ENCODE results near the gene KRT5. TPM values are rescaled to one million over a fixed set of nuclear protein-coding genes. Genes with fewer than 3 reads are reported as not detected.

Gene KRT5
- total and polyA plus RNA-seq, 2 donors (not counting 1 experiment from before 2014, with no cell fraction given): 0.82 TPM; not detected in 1

- no peak within 1 kb of the TSS for H3K9ac ChIP-seq (ENCODE audit: insufficient read depth, low read length)
- no peak within 1 kb of the TSS for H3K27ac ChIP-seq (ENCODE audit: insufficient read depth, low read length)
- H3K4me2 ChIP-seq (ENCODE audit: extremely low read depth, insufficient read depth, low read length): no peak within 1 kb of the TSS
- DNase-seq (ENCODE audit: low read depth in 2 of 2): no peak
- H2AFZ ChIP-seq (ENCODE audit: low read length): no peak within 1 kb of the TSS
- no peaks in the 10 kb centered on the region for H4K20me1 ChIP-seq (ENCODE audit: control insufficient read depth, extremely low read depth, insufficient read depth, low read length)
- H3K79me2 ChIP-seq (ENCODE audit: control insufficient read depth, insufficient read depth, low read length): no peaks in the 10 kb centered on the region
- TF ChIP-seq EZH2 (IDR thresholded peaks at IDR 0.05; ENCODE audit: low read length, missing control alignments) (no peak), CTCF (conservative IDR thresholded peaks at IDR 0.05 in 1 of 2, IDR thresholded peaks at IDR 0.05 in 1 of 2; ENCODE audit: low read depth in 1 of 2, low read length in 2 of 2) (no peak)
- peaks cover 2% of the 10 kb centered on the region for H3K27me3 ChIP-seq (ENCODE audit: control insufficient read depth, insufficient read depth, low read length)
- H3K36me3 ChIP-seq (ENCODE audit: control insufficient read depth, insufficient read depth, low read length): no peaks in the 10 kb centered on the region
- H3K9me3 ChIP-seq (ENCODE audit: control insufficient read depth, insufficient read depth, low read depth, low read length): no peaks in the 10 kb centered on the region
- no peak within 1 kb of the TSS for H3K4me3 ChIP-seq (replicated peaks in 1 of 4; ENCODE audit: control extremely low read depth in 1 of 4, insufficient read depth in 1 of 4, low read depth in 3 of 4, low read length in 4 of 4)
- H3K4me1 ChIP-seq (ENCODE audit: control insufficient read depth, extremely low read depth, insufficient read depth, low read length): no peaks in the 10 kb centered on the region
Measured at GRCh38 chr12:52552681-52553195, 32.5 kb upstream of the KRT5 start, which contains the start of gene KRT71. TSS of gene KRT71 (minus strand) at chr12:52553145. CDS start at chr12:52553077, 68 bp downstream.

- H3K36me3 ChIP-seq (ENCODE audit: control insufficient read depth, insufficient read depth, low read length): no peaks in the 10 kb centered on the region
- TF ChIP-seq CTCF (conservative IDR thresholded peaks at IDR 0.05 in 1 of 2, IDR thresholded peaks at IDR 0.05 in 1 of 2; ENCODE audit: low read depth in 1 of 2, low read length in 2 of 2): no peak
- TF ChIP-seq EZH2 (IDR thresholded peaks at IDR 0.05; ENCODE audit: low read length, missing control alignments): no peak
- DNase-seq (ENCODE audit: low read depth in 2 of 2): no peak
- no peaks in the 10 kb centered on the region for H4K20me1 ChIP-seq (ENCODE audit: control insufficient read depth, extremely low read depth, insufficient read depth, low read length)
- H3K4me1 ChIP-seq (ENCODE audit: control insufficient read depth, extremely low read depth, insufficient read depth, low read length): no peaks in the 10 kb centered on the region
- no peak overlapping the region for H3K27ac ChIP-seq (ENCODE audit: insufficient read depth, low read length)
- peaks cover 2% of the 10 kb centered on the region for H3K27me3 ChIP-seq (ENCODE audit: control insufficient read depth, insufficient read depth, low read length)
- H3K79me2 ChIP-seq (ENCODE audit: control insufficient read depth, insufficient read depth, low read length): no peaks in the 10 kb centered on the region
- H3K9ac ChIP-seq (ENCODE audit: insufficient read depth, low read length): no peak overlapping the region
- no peak overlapping the region for H2AFZ ChIP-seq (ENCODE audit: low read length)
- no peak overlapping the region for H3K4me3 ChIP-seq (replicated peaks in 1 of 4; ENCODE audit: control extremely low read depth in 1 of 4, insufficient read depth in 1 of 4, low read depth in 3 of 4, low read length in 4 of 4)
- H3K9me3 ChIP-seq (ENCODE audit: control insufficient read depth, insufficient read depth, low read depth, low read length): no peaks in the 10 kb centered on the region
- H3K4me2 ChIP-seq (ENCODE audit: extremely low read depth, insufficient read depth, low read length): no peak overlapping the region
Measured at GRCh38 chr12:52552055-52552454, 31.9 kb upstream of the KRT5 start.

- Histone ChIP-seq H3K9ac (ENCODE audit: insufficient read depth, low read length) (no peak overlapping the region), H3K9me3 (ENCODE audit: control insufficient read depth, insufficient read depth, low read depth, low read length) (no peaks in the 10 kb centered on the region), H3K79me2 (ENCODE audit: control insufficient read depth, insufficient read depth, low read length) (no peaks in the 10 kb centered on the region), H3K4me1 (ENCODE audit: control insufficient read depth, extremely low read depth, insufficient read depth, low read length) (no peaks in the 10 kb centered on the region), H3K4me2 (ENCODE audit: extremely low read depth, insufficient read depth, low read length) (no peak overlapping the region), H3K27ac (ENCODE audit: insufficient read depth, low read length) (no peak overlapping the region), H3K36me3 (ENCODE audit: control insufficient read depth, insufficient read depth, low read length) (no peaks in the 10 kb centered on the region), H3K27me3 (ENCODE audit: control insufficient read depth, insufficient read depth, low read length) (peaks cover 2% of the 10 kb centered on the region), H4K20me1 (ENCODE audit: control insufficient read depth, extremely low read depth, insufficient read depth, low read length) (no peaks in the 10 kb centered on the region), H3K4me3 (replicated peaks in 1 of 4; ENCODE audit: control extremely low read depth in 1 of 4, insufficient read depth in 1 of 4, low read depth in 3 of 4, low read length in 4 of 4) (no peak overlapping the region), H2AFZ (ENCODE audit: low read length) (no peak overlapping the region)
- DNase-seq (ENCODE audit: low read depth in 2 of 2): no peak
- TF ChIP-seq EZH2 (IDR thresholded peaks at IDR 0.05; ENCODE audit: low read length, missing control alignments) (no peak), CTCF (conservative IDR thresholded peaks at IDR 0.05 in 1 of 2, IDR thresholded peaks at IDR 0.05 in 1 of 2; ENCODE audit: low read depth in 1 of 2, low read length in 2 of 2) (no peak)
Measured at GRCh38 chr12:52551216-52551865, 31.1 kb upstream of the KRT5 start.
